Effector CD4-positive, alpha-beta T cell (primary cell): ENCODE measurements around the gene ETV4.
"Not testable (repeated sequence)": the region's sequence is repeated elsewhere in the genome, so short reads cannot be mapped to it uniquely, and the experiment has no call there.

ENCODE experiments used
- DNase-seq: peaks from one replicate; pipeline ENCODE4 v3.0.0-alpha.2; 2020

ETV4 gene

DNA sequence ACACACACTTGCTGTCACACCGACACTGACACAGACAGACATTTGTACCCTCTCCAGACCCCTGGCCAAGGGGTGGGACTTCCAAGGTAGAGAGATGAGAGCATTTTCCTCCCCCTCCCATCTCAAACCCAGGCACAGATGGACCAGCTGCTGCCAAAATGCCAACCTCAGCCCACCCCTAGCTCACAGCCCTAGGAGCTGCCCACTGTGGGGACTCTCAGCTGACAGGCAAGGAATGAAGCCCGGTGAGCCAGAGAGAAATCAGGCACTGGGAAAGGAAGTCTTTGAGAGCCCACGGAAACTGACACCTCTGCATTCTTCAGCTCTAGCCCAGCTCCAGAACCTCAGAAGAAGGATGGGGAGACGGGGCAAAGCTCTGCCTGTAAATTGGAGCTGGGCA, 2.8 kb downstream of the ETV4 start:
- no peak for DNase-seq

DNA sequence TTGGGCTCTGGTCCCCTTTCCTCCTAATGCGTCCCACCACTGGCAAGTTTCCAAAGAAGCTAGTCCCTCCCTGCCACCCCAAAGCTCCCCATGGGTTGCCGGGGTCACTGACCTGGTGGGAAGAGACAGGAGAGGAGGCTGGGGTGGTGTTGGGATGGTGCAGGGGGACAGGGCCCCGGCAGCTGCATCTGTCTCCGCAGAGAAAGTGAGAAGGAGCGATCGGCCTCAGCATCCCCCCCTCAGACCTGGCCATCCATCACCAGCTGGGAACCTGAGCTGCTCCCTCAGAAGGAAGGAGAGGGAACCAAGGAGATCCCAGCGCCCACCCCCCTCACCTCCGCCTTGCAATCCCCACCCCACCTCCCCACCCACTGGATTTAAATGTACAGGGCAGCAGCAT, 3.3 kb downstream of the ETV4 start:
- no peak for DNase-seq

DNA sequence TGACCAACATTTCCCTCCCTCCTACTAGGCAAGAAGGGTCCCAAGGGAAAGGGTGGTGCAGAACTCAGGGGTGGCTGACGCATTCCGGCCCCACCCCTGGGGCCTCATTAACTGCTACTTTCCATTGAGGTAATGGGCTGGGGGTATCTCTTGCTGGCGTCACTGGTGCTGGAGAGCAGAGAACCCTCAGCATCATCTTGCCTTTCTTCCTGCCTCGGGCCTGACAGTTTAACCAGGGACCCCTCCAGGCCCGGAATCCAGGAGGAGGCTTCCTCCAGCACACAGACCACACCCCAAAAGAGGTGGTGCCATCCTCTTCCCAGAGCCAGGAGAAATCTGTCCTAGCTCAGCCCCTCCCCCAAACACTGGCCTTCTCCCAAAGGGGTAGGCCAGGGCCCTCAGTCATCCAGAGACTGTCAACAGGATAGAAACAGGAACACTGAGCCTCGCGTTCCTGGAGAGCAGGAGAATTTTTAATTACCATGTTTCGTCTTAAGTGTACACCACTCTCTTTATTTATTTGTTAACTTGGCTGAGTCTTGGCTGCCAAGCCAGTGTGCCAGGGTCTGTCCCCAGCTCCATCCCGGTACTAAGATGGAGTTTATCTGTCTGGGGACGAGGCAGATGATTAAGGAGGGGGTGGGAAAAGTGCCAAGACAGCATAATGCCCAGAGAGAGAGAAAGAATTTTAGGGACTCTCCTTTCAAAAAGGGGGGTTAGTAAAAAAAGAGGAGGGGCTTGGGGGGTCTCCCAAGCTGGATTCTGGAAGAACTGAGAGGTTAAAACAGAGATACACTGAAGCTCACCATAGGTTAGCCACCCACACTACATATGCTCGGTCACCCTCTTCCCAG, 5.1 kb downstream of the ETV4 start:
- DNase-seq, result no peak

DNA sequence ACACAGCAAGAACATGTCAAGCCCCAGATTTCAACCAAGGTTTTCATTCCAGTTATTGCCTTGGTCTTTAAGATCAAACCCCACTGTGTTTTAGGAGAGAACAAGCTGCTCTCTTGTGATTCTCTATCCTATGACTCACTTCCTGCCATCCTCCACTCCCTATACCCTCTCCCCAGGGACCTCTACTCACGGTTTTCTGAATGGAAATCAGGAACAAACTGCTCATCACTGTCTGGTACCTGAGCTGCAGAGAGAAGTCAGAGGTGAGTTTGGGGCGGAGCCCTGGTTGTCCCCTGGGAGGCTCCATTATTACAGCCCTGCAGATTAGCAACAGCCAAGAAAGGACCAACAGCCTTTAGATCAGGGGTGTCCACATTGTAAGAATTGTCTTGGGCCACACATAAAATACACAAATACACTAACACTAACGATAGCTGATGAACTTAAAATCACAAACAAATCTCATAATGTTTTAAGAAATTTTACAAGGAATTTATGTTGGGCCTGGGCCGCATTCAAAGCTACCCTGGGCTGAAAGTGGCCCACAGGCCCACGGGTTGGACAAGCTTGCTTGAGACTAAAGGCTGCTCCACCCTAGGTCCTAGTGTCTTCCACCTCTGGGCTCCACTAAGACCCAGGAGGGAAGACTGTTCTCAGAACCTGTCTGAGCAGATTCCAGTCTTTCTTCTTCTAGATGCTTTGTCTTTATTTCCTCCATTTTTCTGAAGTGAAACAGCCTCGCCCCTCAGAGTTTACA, 9.7 kb downstream of the ETV4 start:
- DNase-seq, result no peak

DNA sequence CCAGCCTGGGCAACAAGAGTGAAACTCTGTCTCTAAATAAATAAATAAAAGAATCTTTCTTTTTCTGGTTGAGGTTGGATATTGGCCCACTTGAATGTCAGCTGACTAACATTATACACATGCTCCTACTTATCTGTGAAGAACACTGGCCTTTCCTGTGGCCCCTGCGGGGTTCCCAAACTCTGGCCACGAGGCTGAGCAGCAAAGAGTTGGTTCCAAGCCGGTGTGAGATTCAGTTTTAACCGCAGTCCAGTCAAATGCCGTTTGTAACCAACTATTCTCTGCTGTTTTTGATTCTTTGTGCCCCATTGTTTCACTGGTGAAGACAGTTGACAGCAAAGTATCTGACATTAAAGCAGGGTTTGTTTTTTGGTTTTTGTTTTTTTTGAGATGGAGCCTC, 11.2 kb downstream of the ETV4 start:
- no peak for DNase-seq

DNA sequence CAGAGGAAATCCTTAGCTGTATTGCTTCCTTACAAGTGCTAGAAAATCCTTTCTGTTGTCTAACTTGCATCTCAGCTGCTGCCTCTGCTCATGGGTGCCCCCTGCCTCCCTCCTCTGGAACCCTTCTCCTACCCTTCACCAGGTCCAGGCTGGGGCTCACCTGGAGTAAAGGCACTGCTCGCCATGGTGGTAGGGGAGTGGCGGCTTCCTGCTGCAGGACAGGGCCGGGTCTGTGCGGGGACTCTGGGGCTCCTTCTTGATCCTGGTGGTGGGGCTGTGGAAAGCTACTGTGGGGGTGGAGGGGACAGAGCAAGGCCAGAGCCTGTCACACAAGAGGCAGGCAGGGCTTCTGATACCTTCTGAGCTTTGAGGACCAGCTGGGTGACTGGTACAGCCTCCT, 12.4 kb downstream of the ETV4 start:
- DNase-seq, result no peak

DNA sequence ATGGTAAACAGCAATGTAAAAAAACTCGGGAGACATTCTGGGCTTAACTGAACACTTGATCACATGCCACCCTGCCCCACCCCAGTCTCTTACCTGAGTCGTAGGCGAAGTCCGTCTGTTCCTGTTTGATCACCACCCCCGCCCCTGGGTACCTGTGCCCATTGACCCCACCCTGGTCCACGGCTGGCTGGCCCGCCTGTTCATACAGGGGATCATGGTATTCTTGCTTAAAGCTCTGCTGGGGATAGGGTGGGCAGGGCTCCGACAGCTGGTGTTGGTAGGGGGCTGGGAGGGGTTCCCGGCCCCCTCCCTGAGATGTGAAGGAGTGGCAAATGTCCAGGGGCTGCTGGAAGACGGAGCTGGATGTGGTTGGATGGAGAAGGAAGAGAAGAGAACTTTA, 13.6 kb downstream of the ETV4 start:
- DNase-seq, result no peak

DNA sequence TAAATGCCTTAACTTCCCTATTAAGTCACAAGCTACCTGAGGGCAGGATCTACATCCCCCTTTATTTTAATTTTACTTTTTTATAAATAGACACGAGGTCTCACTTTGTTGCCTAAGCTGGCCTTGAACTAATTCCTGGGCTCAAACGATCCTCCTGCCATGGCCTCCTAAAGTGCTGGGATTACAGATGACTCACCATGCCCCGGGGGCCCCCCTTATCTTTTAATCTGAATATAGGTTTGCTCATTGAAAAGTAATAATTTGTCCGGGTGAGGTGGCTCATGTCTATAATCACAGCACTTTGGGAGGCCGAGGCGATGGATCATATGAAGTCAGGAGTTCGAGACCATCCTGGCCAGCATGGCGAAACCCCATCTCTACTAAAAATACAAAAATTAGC, 14.2 kb downstream of the ETV4 start:
- no peak for DNase-seq

DNA sequence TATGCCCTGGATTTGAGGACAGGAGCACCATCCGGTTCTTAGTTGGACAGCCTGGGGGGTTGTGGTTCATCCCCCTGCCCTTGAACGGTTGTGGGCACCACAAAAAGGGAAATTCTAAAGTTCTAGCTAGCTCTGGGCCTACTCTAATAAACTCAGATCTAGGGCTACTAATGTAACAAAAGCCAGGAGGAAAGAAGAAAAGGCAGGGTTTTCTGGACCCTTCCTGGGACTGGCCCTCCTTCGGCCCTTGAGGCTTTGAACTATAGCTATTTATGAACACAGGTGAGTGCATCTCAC, 15.1 kb downstream of the ETV4 start:
- DNase-seq, result no peak

DNA sequence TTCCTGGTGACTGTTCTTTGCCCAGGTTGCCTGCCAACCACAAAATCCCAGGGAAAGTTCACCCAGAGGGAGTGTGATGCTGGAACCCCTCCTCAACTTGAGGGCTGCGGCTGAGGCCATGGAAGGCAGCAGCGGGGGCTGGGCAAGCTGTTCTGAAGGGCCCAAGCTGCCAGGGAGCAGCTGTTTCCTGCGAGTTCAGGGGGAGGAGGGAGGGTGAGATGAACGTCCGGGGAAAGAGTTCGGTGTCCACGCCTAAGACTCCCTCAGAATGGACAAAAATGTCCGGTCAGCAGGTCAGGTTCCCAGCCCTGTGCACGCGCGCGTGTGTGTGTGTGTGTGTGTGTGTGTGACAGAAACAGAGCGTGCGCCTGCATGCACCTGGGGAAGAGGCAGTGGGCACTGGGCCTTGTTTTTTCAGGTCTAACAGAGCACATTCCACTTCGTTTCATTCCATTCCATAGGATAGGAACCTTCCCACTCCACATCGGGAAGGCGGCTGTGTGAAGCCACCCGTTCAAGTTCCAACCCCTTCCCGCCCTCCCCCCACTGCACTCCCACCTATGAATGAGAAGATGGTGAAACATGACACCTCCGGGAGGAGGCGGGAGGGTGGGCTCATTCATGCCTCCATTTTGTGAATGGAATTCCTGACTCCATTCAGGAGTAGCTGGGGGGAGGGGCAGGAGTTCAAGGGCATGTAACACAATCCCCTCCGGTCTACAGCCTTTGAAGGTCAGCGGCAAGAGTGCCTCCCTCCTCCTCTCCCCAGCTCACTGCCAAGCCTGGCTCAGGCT, 15.7 kb downstream of the ETV4 start:
- DNase-seq, result no peak

DNA sequence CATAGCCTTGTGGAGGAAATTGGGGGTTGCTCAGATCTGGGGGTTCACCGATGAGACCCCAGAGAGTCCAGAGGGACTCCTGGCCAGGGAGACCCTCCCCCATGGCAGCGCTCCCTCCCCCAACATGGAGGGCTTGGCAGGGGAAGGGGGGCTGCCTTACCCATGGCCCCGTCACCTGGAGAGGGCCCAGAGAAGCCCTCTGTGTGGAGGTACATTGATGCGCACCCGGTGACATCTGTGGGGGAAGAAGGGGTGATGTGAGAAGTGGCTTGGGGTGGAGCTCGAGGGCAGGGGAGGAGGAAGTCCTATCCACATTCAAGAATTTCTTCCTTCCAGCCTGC, 16.2 kb downstream of the ETV4 start:
- DNase-seq, result no peak

DNA sequence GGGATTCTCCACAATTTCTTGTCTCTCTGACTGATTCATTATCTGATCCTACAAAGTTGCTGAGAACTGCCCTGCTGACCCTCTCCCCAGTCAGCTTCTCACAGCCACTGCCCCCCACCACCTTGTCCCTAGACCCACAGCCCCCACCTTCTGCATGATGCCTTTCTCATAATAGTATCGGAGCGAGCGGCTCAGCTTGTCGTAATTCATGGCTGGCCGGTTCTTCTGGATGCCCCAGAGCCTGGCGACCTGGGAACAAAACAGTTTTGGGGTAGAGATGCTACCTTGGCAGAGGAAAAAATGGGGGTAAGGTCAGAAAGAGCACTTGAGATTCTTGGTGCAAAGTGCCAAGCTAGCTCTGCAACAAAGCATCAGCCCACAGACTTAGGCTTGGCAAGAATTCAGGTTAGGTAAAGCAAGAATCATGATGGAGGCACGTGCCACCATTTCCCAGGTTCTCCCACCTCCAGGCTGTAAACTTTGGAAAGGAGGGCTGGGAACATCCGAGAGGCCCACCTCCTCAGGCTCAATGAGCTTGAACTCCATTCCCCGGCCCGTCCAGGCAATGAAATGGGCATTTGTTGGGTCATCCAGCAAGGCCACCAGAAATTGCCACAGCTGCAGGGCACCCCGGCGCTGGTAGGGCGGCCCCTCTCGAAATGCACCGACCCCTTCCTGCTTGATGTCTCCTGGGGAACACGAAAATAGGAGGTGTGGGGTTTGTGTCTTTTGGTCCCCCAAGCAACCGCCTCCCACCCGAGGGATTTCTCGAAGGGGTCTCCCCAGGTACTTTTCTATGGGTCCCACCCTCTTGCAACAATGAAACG, 16.9 kb downstream of the ETV4 start:
- no peak for DNase-seq

DNA sequence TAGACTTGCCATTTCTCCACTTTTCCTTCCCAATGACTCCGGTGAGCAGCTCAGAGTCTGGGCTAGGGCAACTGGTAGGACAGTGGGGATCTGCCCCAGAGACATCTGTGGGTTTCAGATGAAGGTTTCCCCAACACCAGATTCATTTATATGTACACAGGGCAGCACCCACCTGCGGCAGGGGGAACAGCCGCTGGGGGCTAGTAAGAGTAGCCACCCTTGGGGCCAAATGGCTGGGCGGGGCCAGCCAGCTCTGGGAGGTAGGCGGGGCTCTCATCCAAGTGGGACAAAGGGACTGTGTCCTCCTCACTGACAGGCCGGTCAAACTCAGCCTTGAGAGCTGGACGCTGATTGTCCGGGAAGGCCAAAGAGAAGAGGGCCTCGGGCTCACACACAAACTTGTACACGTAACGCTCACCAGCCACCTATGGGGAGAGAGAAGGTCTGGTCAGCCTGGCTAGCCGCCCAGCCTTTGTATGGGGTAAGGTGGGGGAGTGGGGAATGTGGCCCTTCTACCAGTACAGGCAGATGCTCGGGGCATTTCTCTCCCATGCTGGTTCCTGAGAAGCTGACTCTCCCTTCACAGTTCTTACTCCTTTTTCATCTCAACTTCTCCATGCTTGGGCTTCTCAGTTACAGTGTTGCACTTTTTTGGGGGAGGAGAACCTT, 17.7 kb downstream of the ETV4 start:
- DNase-seq, result no peak

DNA sequence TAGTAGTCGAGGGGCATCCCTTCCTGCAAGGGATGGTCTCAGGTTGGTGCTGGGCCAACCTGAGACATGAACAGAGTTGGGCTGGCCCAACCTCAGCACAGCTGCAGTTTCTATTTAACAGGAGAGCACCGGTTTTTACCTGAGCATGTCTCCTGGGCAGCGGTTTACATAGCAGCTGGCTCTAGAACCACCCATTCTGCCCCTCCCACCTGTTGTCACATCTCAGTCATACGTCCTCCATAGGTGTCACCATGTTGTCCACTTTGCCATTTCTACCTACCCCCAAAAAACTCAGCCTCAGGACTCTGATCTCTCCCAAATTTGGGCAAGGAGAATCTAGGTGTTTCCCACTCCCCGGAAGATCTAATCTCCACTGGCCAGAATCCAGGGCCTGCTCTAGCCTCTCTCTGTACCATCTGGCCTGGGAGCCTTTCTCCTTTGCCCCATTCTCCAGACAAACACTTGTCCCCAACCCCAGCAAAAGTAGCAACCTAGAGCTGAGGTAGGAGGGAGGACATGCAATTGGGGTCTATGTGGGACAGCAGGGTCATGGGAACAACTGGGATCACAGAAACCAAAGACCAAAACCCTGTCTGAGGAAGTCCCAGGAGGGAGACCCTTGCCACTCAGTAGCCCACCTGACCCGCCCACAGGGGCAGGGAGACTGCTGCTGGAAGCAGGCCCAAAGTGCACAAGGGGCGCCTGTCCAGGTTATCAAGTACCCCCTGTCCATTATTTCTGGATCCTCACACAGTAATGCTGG, 19.1 kb downstream of the ETV4 start:
- no peak for DNase-seq

DNA sequence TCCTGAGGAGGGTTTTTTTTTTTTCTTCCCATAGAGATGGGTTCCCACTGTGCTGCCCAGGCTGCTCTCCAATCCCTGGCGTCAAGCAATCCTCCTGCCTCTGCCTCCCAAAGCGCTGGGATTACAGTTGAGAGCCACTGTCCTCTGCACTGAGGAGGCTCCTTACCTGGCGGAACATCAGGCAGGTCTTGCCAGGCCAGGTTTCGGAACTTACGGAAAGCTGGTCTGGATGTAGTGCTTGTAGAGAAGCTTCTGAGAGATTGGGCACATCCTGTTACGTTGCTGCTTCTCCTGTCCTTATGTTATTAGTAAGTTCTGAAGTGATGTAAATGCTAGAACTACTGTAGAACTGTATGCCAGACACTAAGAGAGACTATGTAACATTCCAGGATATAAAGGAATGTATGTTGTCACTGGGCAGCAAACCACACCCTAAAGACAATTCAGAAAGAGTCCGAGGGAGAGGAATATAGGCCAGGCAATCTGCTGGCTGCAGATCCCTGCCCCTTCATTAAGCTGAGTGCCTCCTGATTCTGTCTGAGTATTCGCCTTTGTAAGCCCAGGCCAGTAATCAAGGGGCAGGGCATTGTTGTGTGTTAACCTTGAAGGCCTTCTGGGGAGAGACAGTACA, 21.1 kb downstream of the ETV4 start:
- DNase-seq, result no peak

DNA sequence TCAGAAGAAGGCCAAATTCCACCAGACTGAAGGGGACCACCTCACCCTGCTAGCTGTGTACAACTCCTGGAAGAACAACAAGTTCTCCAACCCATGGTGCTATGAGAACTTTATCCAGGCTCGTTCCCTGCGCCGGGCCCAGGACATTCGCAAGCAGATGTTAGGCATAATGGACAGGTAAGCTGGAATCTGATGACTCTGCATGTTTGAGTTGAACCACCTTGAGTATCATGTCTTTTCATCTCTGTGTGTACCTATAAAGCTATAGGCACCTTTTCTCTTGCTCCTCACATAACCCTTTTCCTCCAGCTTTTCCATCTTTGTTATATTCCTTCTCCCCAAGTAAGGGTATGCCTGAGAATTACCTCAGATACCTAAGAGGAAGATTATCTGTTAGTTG, 24.8 kb downstream of the ETV4 start:
- DNase-seq, result no peak

DNA sequence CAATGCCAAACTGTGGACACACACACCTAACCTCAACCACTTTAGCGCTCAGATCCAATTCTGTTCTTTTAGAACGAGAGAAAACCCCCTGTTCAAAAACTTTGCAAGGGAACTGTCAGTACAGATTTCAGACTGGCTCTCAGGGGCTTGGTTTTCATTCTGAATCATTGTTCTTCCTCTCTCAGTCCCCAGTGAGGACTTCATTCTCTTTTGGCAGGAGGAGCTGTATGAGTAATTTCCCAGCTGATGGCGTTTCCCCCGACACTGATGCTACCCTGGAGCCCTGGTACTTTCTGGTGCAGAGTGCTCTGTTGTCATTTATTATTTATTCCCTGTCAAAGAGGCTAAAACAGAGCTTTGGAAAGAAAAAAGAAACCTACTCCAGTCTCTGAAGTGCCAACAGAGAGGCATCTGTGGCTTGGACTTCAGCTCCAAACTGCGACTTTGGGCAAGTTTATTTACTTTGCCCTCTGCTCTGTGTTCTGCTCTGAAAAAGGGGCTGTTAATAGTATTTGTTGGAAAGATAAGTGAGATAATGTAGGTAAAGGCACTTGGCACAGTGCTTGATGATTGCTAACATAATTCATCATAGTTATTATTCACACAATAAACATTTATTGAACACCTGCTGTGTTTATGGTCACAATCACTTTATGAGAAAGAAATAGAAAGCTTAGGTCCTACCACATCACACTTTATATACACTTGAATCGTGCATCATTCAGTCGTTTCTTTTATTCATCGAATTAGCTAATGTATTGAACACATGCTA, 28.3 kb downstream of the ETV4 start:
- no peak for DNase-seq

DNA sequence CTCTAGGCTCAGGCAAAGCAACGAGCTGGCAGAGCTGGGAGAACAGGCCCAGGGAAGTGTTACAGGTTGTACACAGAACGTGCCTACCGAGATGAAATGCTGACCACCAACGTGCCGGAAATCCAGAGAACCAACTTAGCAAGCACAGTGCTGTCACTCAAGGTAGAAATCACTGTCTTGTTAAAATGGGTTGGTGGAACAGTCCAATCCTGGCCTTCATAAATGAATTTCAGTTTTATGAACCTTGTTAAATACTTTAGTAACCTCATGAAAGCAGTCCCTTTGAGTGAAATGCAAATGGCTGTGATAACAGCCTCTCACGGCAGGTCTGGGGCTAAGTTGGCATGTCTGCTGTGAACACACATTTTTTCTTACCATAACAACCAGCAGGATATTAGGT, 29.0 kb downstream of the ETV4 start:
- DNase-seq, result no peak

DNA sequence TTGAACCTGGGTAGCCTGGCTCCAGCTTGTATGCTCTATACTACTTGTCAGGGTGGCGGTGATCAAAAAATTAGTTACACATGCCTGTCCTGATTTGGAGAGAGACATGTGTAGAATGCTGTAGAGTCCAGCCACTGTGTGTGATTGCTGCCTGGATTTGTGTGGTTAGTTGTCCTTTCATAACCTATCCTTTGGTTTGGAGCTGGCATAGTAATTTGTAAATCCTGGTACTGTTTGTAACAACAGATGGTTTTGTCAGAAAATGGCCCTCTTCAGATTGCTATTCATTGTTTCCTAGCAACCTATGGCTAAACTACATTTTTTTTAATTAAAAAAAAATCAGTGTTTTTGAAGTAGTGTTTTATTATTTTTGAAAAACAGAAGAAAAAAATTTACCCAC, 30.5 kb downstream of the ETV4 start:
- DNase-seq, result no peak

DNA sequence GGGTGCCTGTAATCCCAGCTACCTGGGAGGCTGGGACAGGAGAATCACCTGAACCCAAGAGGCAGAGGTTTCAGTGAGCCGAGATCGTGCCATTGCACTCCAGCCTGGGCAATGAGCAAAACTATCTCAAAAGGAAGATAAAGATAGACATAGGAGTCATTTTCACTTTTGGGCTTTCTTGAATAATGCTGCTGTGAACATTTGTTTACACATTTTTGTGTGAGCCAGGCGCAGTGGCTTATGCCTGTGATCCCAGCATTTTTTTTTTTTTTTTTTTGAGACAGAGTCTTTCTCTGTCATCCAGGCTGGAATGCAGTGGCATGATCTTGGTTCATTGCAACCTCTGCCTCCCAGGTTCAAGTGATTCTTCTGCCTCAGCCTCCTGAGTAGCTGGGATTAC, 34.9 kb downstream of the ETV4 start:
- DNase-seq, result not testable (repeated sequence)
